Testis (tissue), 3 donors: Measurements from ENCODE around the gene COL6A5. TPM values are rescaled to one million over a fixed set of nuclear protein-coding genes. Genes with fewer than 3 reads are reported as not detected.

ENCODE experiments used
- DNase-seq: peaks from one replicate; pipeline ENCODE4 v3.0.0-alpha.2; 2019
- H3K27ac ChIP-seq, 2 donors: fragments of 200-600 bp; sonication (generic); one replicate each; pipeline ENCODE4 v1.5.1; 2019
- H3K27me3 ChIP-seq: fragments of 200-600 bp; sonication (generic); one replicate; pipeline ENCODE4 v1.5.1; 2019
- H3K36me3 ChIP-seq: fragments of 200-600 bp; sonication (generic); one replicate; pipeline ENCODE4 v1.5.1; 2017; ENCODE audit warnings: low read depth; ENCODE audit errors: missing control alignments
- H3K4me1 ChIP-seq: fragments of 200-600 bp; sonication (generic); one replicate; pipeline ENCODE4 v1.5.1; 2019
- H3K4me3 ChIP-seq, 2 donors: fragments of 200-600 bp; sonication (generic); one replicate each; pipeline ENCODE4 v1.5.1; 2017 to 2019
- H3K9me3 ChIP-seq: fragments of 200-600 bp; sonication (generic); one replicate; pipeline ENCODE4 v1.5.1; 2017
- CTCF ChIP-seq, 3 experiments: fragments of 450-650 bp in 2 of 3; fragments of 200-600 bp in 1 of 3; sonication (generic) in 1 of 3; IDR thresholded peaks; one replicate each; pipeline ENCODE4 v1.5.1; 2016 to 2019; ENCODE audit warnings: antibody characterized with exemption in 3 of 3, mild to moderate bottlenecking in 2 of 3, moderate library complexity in 1 of 3
- POLR2A ChIP-seq: fragments of 450-650 bp; IDR thresholded peaks from one replicate; pipeline ENCODE4 v1.6.1; 2017; ENCODE audit warnings: antibody characterized with exemption, mild to moderate bottlenecking, moderate library complexity
- WGBS, 2 donors: methylation state at CpG; one replicate each; pipeline ENCODE4 v1.1.5; 2018; 5-methylcytosine and 5-hydroxymethylcytosine counted together
- intact Hi-C: fragments of 100-400 bp; cut with DNase I; formaldehyde crosslinking; loops from one replicate; pipeline ENCODE4 v1.15.1; 2023; ENCODE audit warnings: low total_unique reads
- polyA plus RNA-seq: library from polyadenylated mRNA; stranded (reverse); fragments of 350-450 nt; fragmentation: Illumina TruSeq; extraction: RNeasy Lipid Tissue Mini Kit (QIAGEN cat#74804); gene quantifications from one replicate; pipeline ENCODE4 v1.2.3, GENCODE V29; 2014; ENCODE audit warnings: low read depth, low replicate concordance; ENCODE audit not compliant: insufficient read depth
- total RNA-seq, 2 donors: library from RNA; depleted of rRNA; stranded (reverse); fragments of >200 nt; gene quantifications; one replicate each; pipeline ENCODE4 v1.2.3, GENCODE V29; 2016

COL6A5 gene
- total and polyA plus RNA-seq, 3 donors from 2014 or later = 1.5 to 2.6 (median 2.0) TPM

GRCh38 chr3:130389743-130390478 lies 44.4 kb downstream of the COL6A5 start:
- DNase-seq = no peak
- no peak overlapping the region for H3K27ac ChIP-seq
- H3K27me3 ChIP-seq = no peaks in the 10 kb centered on the region
- TF ChIP-seq CTCF (IDR thresholded peaks at IDR 0.05) = no peak
- TF ChIP-seq POLR2A = no peak
- H3K4me1 ChIP-seq = no peaks in the 10 kb centered on the region
- intact Hi-C loops = no loop called here
- no peaks in the 10 kb centered on the region for H3K9me3 ChIP-seq
- 57 to 65% methylated on average over 1 of the region's 1 CpG for WGBS, 2 donors
- no peak overlapping the region for H3K4me3 ChIP-seq
- no peaks in the 10 kb centered on the region for H3K36me3 ChIP-seq

GRCh38 chr3:130392266-130392665 lies 46.8 kb downstream of the COL6A5 start:
- Histone ChIP-seq H3K4me1 (no peaks in the 10 kb centered on the region), H3K36me3 (no peaks in the 10 kb centered on the region), H3K27ac (no peak overlapping the region), H3K27me3 (no peaks in the 10 kb centered on the region), H3K9me3 (no peaks in the 10 kb centered on the region), H3K4me3 (no peak overlapping the region)
- intact Hi-C loops = no loop called here
- WGBS, 2 donors = 91 to 96% methylated on average over 2 of the region's 2 CpGs
- no peak for DNase-seq
- no peak for TF ChIP-seq CTCF (IDR thresholded peaks at IDR 0.05)
- TF ChIP-seq POLR2A = no peak

- no peak for DNase-seq
- WGBS, 2 donors = 89 to 96% methylated on average over 3 of the region's 3 CpGs
- Histone ChIP-seq H3K27ac (no peak overlapping the region), H3K4me1 (no peaks in the 10 kb centered on the region), H3K27me3 (no peaks in the 10 kb centered on the region), H3K36me3 (no peaks in the 10 kb centered on the region), H3K4me3 (no peak overlapping the region), H3K9me3 (no peaks in the 10 kb centered on the region)
- intact Hi-C loops = no loop called here
- TF ChIP-seq CTCF (IDR thresholded peaks at IDR 0.05) (no peak), POLR2A (no peak)
Measured at GRCh38 chr3:130393594-130393993, 48.1 kb downstream of the COL6A5 start.

- DNase-seq = no peak
- WGBS, 2 donors = 86 to 91% methylated on average over 2 of the region's 2 CpGs
- no peaks in the 10 kb centered on the region for H3K4me1 ChIP-seq
- H3K4me3 ChIP-seq = no peak overlapping the region
- H3K27ac ChIP-seq = no peak overlapping the region
- H3K27me3 ChIP-seq = no peaks in the 10 kb centered on the region
- no peak for TF ChIP-seq POLR2A
- no peak for TF ChIP-seq CTCF (IDR thresholded peaks at IDR 0.05)
- H3K36me3 ChIP-seq = no peaks in the 10 kb centered on the region
- intact Hi-C loops = no loop called here
- H3K9me3 ChIP-seq = no peaks in the 10 kb centered on the region
Measured at GRCh38 chr3:130395331-130395730, 49.9 kb downstream of the COL6A5 start.

GRCh38 chr3:130395916-130396315 lies 50.4 kb downstream of the COL6A5 start:
- no peaks in the 10 kb centered on the region for H3K9me3 ChIP-seq
- DNase-seq = no peak
- no peaks in the 10 kb centered on the region for H3K4me1 ChIP-seq
- no peak overlapping the region for H3K4me3 ChIP-seq
- no peaks in the 10 kb centered on the region for H3K36me3 ChIP-seq
- 55 to 69% methylated on average over 2 of the region's 2 CpGs for WGBS, 2 donors
- intact Hi-C loops = no loop called here
- TF ChIP-seq CTCF (IDR thresholded peaks at IDR 0.05) = no peak
- no peak for TF ChIP-seq POLR2A
- H3K27me3 ChIP-seq = no peaks in the 10 kb centered on the region
- no peak overlapping the region for H3K27ac ChIP-seq
